Measurements from ENCODE around the gene ALOXE3.

The ALOXE3 gene

GRCh38 chr17:8071496-8071895 lies 46.8 kb downstream of the ALOXE3 start:
- Histone ChIP-seq H3K9me3 (ENCODE audit: severe bottlenecking) (no peaks in the 10 kb centered on the region), H3K27ac (ENCODE audit: poor library complexity, severe bottlenecking) (no peak overlapping the region), H3K27me3 (ENCODE audit: insufficient read depth, poor library complexity, severe bottlenecking) (no peaks in the 10 kb centered on the region), H3K4me1 (ENCODE audit: insufficient read depth, poor library complexity, severe bottlenecking) (no peaks in the 10 kb centered on the region), H3K4me3 (ENCODE audit: severe bottlenecking) (no peak overlapping the region), H3K36me3 (ENCODE audit: low read depth) (no peaks in the 10 kb centered on the region)
- DNase-seq (ENCODE audit: low spot score) (no peak), ATAC-seq (ENCODE audit: low read depth) (no peak)
- no peak for TF ChIP-seq CTCF (IDR thresholded peaks at IDR 0.05; ENCODE audit: poor library complexity, severe bottlenecking)

- no peak for TF ChIP-seq CTCF (IDR thresholded peaks at IDR 0.05; ENCODE audit: poor library complexity, severe bottlenecking)
- ATAC-seq (ENCODE audit: low read depth) = no peak
- Histone ChIP-seq H3K4me1 (ENCODE audit: insufficient read depth, poor library complexity, severe bottlenecking) (no peaks in the 10 kb centered on the region), H3K9me3 (ENCODE audit: severe bottlenecking) (no peaks in the 10 kb centered on the region), H3K27me3 (ENCODE audit: insufficient read depth, poor library complexity, severe bottlenecking) (no peaks in the 10 kb centered on the region), H3K36me3 (ENCODE audit: low read depth) (no peaks in the 10 kb centered on the region), H3K27ac (ENCODE audit: poor library complexity, severe bottlenecking) (no peak overlapping the region), H3K4me3 (ENCODE audit: severe bottlenecking) (no peak overlapping the region)
- DNase-seq (ENCODE audit: low spot score) = no peak
Measured at GRCh38 chr17:8069587-8069860, 48.8 kb downstream of the ALOXE3 start.

- no peak for TF ChIP-seq CTCF (IDR thresholded peaks at IDR 0.05; ENCODE audit: poor library complexity, severe bottlenecking)
- H3K4me3 ChIP-seq (ENCODE audit: severe bottlenecking) = no peak overlapping the region
- no peak overlapping the region for H3K27ac ChIP-seq (ENCODE audit: poor library complexity, severe bottlenecking)
- no peak for ATAC-seq (ENCODE audit: low read depth)
- no peak for DNase-seq (ENCODE audit: low spot score)
- no peaks in the 10 kb centered on the region for H3K4me1 ChIP-seq (ENCODE audit: insufficient read depth, poor library complexity, severe bottlenecking)
- no peaks in the 10 kb centered on the region for H3K36me3 ChIP-seq (ENCODE audit: low read depth)
- H3K9me3 ChIP-seq (ENCODE audit: severe bottlenecking) = no peaks in the 10 kb centered on the region
- no peaks in the 10 kb centered on the region for H3K27me3 ChIP-seq (ENCODE audit: insufficient read depth, poor library complexity, severe bottlenecking)
Measured at GRCh38 chr17:8068736-8069586, 49.4 kb downstream of the ALOXE3 start.

- Histone ChIP-seq H3K4me1 (ENCODE audit: insufficient read depth, poor library complexity, severe bottlenecking) (peaks cover under 1% of the 10 kb centered on the region), H3K4me3 (ENCODE audit: severe bottlenecking) (no peak overlapping the region), H3K27ac (ENCODE audit: poor library complexity, severe bottlenecking) (no peak overlapping the region), H3K36me3 (ENCODE audit: low read depth) (no peaks in the 10 kb centered on the region), H3K27me3 (ENCODE audit: insufficient read depth, poor library complexity, severe bottlenecking) (no peaks in the 10 kb centered on the region), H3K9me3 (ENCODE audit: severe bottlenecking) (no peaks in the 10 kb centered on the region)
- DNase-seq (ENCODE audit: low spot score) = no peak
- ATAC-seq (ENCODE audit: low read depth) = no peak
- no peak for TF ChIP-seq CTCF (IDR thresholded peaks at IDR 0.05; ENCODE audit: poor library complexity, severe bottlenecking)
Measured at GRCh38 chr17:8067806-8068205, 50.5 kb downstream of the ALOXE3 start.

All from RWPE2 (cell line).